Endothelial cell of hepatic sinusoid (primary cell): Measurements from ENCODE around the gene RBMY1D.
"Not testable (repeated sequence)": the region's sequence is repeated elsewhere in the genome, so short reads cannot be mapped to it uniquely, and the experiment has no call there.

Experiments used
- in situ Hi-C: cut with HindIII; loops from 2 replicates; pipeline ENCODE4 v1.10.0; 2017; ENCODE audit warnings: low sequenced_read_pairs

Gene RBMY1D

GRCh38 chrY:21894426-21894825 is at the start of gene RBMY1D:
RBMY1D (minus strand) TSS chrY:21894526; CDS start chrY:21892513, 2,013 bp downstream.
- in situ Hi-C loops: not testable (repeated sequence)

GRCh38 chrY:21917932-21918331 is 23.6 kb upstream of the RBMY1D start, which contains the start of gene RBMY1E:
RBMY1E (minus strand) TSS chrY:21918032; CDS start chrY:21916054, 1,978 bp downstream.
- in situ Hi-C loops: not testable (repeated sequence)

GRCh38 chrY:21869407-21870076 is 24.8 kb downstream of the RBMY1D start:
- in situ Hi-C loops: not testable (repeated sequence)

DNA sequence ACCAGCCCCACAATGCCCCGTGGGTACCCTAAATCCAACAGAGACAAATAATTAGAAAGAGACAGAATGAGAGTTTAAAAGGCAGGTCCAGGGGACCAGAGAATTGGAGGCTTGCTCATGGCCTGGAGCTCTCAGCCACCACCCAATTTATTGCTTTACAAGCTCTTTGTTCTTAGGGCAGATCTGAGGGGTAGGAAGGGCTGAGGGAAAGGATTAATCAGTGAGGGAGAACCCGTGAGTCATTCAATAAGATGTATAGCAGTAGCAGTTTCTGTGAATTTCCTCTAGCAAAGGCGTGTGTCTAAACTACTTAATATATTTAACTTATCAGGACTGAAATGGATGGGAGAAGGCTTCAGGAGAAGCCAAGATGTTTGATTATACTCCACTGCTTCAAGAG is 48.8 kb downstream of the RBMY1D start:
- in situ Hi-C loops: no loop called here

GRCh38 chrY:21842090-21842489 is 52.2 kb downstream of the RBMY1D start:
- in situ Hi-C loops: no loop called here

DNA sequence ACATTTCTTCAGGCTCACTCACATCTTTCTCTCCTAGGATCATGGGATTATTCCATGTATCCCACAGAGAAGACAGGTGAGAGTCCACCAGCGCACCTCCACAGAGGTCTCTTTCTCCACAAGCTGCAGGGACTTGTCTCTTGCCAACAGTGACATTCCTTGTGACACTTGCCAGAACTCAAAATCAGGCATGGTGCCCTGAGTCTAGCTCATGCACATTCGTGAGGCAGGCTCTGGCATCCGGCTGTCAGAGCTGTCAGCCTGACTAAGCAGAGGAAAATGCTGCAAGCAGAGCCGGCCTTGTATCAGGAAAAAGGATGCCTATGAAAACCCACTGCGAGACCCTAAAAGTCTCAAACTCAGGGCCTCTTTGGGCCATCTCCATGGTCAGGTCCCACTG is 54.8 kb downstream of the RBMY1D start:
- in situ Hi-C loops: no loop called here

- in situ Hi-C loops: no loop called here
These were observed 58.0 kb downstream of the RBMY1D start for GRCh38 chrY:21836343-21836742.

DNA sequence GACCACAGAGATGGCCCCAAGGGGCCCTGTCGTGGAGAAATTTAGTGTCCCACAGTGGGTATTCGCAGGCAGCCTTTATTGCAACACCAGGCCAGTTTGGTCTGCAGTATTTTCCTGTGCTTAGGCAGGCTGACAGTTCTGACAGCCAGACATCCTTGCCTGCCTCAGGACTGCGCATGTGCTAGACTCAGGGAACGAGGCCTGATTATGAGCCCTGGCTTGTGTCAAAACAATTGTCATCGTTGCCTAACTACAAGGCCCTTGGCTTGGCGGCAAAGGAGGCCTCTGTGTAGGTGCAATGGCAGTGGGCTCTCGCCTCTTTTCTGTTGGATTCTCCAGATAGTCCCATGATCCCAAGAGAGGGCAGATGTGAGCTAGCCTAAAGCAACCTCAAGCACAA is 59.3 kb downstream of the RBMY1D start:
- in situ Hi-C loops: no loop called here
